Measurements from ENCODE around the gene BARD1.

DNA sequence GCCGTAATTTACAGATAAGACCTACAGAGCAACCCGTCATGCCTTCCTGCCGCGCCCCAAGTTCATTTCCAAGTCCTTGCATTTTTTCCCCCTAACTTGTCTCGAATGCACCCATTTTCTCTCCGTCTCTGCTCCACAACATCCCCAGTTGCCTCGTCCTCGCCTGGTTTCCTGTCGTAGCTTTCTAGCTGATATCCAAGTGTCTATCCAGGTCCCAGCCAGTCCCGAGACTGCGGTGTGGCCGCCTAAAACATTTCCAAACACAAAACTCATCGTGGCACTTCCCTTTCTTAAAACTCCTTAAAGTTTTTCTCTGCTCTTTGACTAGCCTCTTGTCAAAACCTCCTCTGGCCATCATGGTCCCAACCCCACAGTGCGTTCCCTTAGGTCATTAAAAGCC lies 1.2 kb upstream of the BARD1 start:
- TF ChIP-seq, protein P1, sequence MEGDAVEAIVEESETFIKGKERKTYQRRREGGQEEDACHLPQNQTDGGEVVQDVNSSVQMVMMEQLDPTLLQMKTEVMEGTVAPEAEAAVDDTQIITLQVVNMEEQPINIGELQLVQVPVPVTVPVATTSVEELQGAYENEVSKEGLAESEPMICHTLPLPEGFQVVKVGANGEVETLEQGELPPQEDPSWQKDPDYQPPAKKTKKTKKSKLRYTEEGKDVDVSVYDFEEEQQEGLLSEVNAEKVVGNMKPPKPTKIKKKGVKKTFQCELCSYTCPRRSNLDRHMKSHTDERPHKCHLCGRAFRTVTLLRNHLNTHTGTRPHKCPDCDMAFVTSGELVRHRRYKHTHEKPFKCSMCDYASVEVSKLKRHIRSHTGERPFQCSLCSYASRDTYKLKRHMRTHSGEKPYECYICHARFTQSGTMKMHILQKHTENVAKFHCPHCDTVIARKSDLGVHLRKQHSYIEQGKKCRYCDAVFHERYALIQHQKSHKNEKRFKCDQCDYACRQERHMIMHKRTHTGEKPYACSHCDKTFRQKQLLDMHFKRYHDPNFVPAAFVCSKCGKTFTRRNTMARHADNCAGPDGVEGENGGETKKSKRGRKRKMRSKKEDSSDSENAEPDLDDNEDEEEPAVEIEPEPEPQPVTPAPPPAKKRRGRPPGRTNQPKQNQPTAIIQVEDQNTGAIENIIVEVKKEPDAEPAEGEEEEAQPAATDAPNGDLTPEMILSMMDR (conservative IDR thresholded peaks at IDR 0.05; ENCODE audit: low read length): no peak
- TF ChIP-seq EZH2phosphoT487 (IDR thresholded peaks at IDR 0.05; ENCODE audit: borderline replicate concordance): no peak

Data from Loucy (cell line).